Endodermal cell (in vitro differentiated cells): Measurements from ENCODE around the gene CD200R1. TPM values are rescaled to one million over a fixed set of nuclear protein-coding genes. Genes with fewer than 3 reads are reported as not detected.

Experiments
- DNase-seq: peaks from one replicate; pipeline ENCODE4 v3.0.0-alpha.2; 2017
- H3K27ac ChIP-seq: 2 replicates; pipeline ENCODE4 v1.5.1; 2013; ENCODE audit warnings: mild to moderate bottlenecking, low read depth, low read length, moderate library complexity
- H3K27me3 ChIP-seq: 2 replicates; pipeline ENCODE4 v1.6.1; 2013; ENCODE audit warnings: mild to moderate bottlenecking, low read length, moderate library complexity; ENCODE audit not compliant: insufficient read depth, control insufficient read depth, poor library complexity, severe bottlenecking
- H3K36me3 ChIP-seq: 2 replicates; pipeline ENCODE4 v1.7.0; 2013; ENCODE audit warnings: mild to moderate bottlenecking, low read length, moderate library complexity; ENCODE audit not compliant: control insufficient read depth, insufficient read depth
- H3K4me1 ChIP-seq: one replicate; pipeline ENCODE4 v1.7.0; 2013; ENCODE audit warnings: low read length; ENCODE audit not compliant: control insufficient read depth, insufficient read depth
- H3K4me3 ChIP-seq: 2 replicates; pipeline ENCODE4 v1.5.1; 2013; ENCODE audit warnings: mild to moderate bottlenecking, low read length, moderate library complexity
- H3K9ac ChIP-seq: 2 replicates; pipeline ENCODE4 v1.6.1; 2013; ENCODE audit warnings: mild to moderate bottlenecking, low read length, moderate library complexity; ENCODE audit not compliant: poor library complexity, severe bottlenecking; ENCODE audit errors: extremely low read depth
- H3K9me3 ChIP-seq: 2 replicates; pipeline ENCODE4 v1.6.1; 2013; ENCODE audit warnings: mild to moderate bottlenecking, low read length, moderate library complexity; ENCODE audit not compliant: control insufficient read depth
- H3K27ac Mint-ChIP-seq: 2 replicates; pipeline ENCODE4 v1.8.0; 2020; ENCODE audit warnings: mixed read lengths
- H3K27me3 Mint-ChIP-seq: 2 replicates; pipeline ENCODE4 v1.8.0; 2021; ENCODE audit warnings: mild to moderate bottlenecking, mixed read lengths; ENCODE audit not compliant: insufficient read depth
- H3K36me3 Mint-ChIP-seq: 2 replicates; pipeline ENCODE4 v1.8.0; 2020; ENCODE audit warnings: low read depth, mixed read lengths
- H3K4me1 Mint-ChIP-seq: 2 replicates; pipeline ENCODE4 v1.8.0; 2020; ENCODE audit warnings: mixed read lengths
- H3K4me3 Mint-ChIP-seq: 2 replicates; pipeline ENCODE4 v1.8.0; 2020; ENCODE audit warnings: mild to moderate bottlenecking, moderate library complexity, mixed read lengths
- H3K9me3 Mint-ChIP-seq: 2 replicates; pipeline ENCODE4 v1.8.0; 2020; ENCODE audit warnings: mild to moderate bottlenecking, mixed read lengths
- WGBS, 2 experiments: methylation state at CpG; one replicate each; pipeline versions ENCODE4 v1.1.5 to v1.1.7; 2013; ENCODE audit warnings: missing lambda C conversion rate in 2 of 2, mixed read lengths in 1 of 2; ENCODE audit not compliant: insufficient coverage in 1 of 2, insufficient read length in 1 of 2; 5-methylcytosine and 5-hydroxymethylcytosine counted together
- total RNA-seq, 2 donors: library from RNA; stranded (reverse); fragmentation: NEBNext Ultra II Directional in 1 of 2; extraction: Animal tissue kit (Norgen Biotek cat#: 25700) in 1 of 2; gene quantifications; 2 replicates in 1 of 2; 3 replicates in 1 of 2; pipeline ENCODE4 v1.2.1, GENCODE V29; 2021
- TF ChIP-seq, protein P1 (sequence below): fragments of 200-600 bp; sonication (generic); conservative IDR thresholded peaks from 2 replicates; pipeline ENCODE4 v1.5.0; 2021; ENCODE audit warnings: antibody characterized with exemption, mild to moderate bottlenecking

CD200R1 gene
- total RNA-seq, 2 donors from 2014 or later, result 1.1 TPM; not detected in 1

DNA sequence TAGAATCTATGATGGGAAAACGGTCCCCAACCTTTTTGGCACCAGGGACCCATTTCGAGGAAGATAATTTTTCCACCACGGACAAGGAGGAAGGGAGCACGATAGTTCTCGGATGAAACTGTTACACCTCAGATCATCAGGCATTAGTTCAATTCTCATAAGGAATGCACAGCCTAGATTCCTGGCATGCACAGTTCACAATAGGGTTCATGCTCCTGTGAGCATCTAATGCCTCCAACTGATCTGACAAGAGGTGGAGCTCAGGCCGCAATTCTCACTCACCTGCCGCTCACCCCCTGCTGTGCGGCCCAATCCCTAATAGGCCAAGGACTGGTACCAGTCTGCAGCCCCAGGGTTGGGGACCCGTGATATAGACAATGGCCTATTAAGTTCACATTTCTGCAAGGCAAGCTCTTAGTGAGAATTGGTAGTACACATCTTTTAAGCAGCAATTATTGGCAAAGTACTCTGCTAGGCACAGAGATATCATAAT lies 26.5 kb downstream of the CD200R1 start:
- Mint-ChIP-seq H3K27ac (no peak overlapping the region), H3K36me3 (no peaks in the 10 kb centered on the region), H3K9me3 (peaks cover 5% of the 10 kb centered on the region), H3K4me3 (no peak overlapping the region), H3K4me1 (no peaks in the 10 kb centered on the region), H3K27me3 (no peaks in the 10 kb centered on the region)
- H3K27me3 ChIP-seq, result no peaks in the 10 kb centered on the region
- H3K9ac ChIP-seq, result no peak overlapping the region
- H3K9me3 ChIP-seq, result no peaks in the 10 kb centered on the region
- H3K36me3 ChIP-seq, result no peaks in the 10 kb centered on the region
- H3K4me3 ChIP-seq, result no peak overlapping the region
- H3K27ac ChIP-seq, result no peak overlapping the region
- H3K4me1 ChIP-seq, result no peaks in the 10 kb centered on the region
- 83 to 89% methylated on average over 5 to 9 of the region's 9 CpGs for WGBS, 2 experiments
- TF ChIP-seq, protein P1, sequence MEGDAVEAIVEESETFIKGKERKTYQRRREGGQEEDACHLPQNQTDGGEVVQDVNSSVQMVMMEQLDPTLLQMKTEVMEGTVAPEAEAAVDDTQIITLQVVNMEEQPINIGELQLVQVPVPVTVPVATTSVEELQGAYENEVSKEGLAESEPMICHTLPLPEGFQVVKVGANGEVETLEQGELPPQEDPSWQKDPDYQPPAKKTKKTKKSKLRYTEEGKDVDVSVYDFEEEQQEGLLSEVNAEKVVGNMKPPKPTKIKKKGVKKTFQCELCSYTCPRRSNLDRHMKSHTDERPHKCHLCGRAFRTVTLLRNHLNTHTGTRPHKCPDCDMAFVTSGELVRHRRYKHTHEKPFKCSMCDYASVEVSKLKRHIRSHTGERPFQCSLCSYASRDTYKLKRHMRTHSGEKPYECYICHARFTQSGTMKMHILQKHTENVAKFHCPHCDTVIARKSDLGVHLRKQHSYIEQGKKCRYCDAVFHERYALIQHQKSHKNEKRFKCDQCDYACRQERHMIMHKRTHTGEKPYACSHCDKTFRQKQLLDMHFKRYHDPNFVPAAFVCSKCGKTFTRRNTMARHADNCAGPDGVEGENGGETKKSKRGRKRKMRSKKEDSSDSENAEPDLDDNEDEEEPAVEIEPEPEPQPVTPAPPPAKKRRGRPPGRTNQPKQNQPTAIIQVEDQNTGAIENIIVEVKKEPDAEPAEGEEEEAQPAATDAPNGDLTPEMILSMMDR, result no peak
- DNase-seq, result peak; percentile 53

DNA sequence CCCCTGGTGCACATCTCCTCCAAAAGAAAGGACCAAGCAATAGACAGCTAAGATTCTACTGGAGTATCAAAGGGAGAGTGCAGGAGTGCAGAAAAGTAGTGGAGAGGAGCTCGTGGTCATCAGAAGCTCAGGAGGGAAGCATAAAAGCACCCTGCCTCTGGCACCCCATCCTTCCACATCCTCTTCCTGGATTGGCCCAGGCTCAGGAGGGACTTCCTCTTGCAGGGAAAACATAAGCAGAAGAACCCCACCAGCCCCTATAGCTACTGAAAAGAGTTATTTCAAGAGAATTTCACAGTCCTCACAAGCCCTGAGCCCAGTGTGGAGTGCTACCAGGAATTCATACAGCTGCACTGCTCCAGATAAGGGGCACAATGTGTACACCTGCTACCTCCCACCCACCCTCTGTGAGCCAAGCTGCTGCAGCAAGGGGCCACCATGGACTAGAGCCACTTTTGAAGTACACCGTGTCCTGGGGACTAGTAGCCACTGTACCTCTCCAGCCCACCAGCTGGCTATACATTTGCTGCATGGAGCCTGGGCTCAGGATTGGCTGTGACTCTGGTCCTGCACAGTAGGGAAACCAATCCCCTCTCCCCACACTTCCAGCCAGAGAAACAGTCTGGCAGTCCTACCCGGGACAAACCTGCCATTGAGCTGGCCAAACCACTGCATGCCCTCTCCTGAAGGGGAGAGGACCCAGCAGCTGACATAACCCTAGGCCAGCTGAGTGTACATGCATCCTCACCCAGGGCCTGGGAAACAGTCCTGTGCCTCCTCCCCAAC lies 43.0 kb downstream of the CD200R1 start:
- Mint-ChIP-seq H3K9me3 (peaks cover 4% of the 10 kb centered on the region), H3K27me3 (peaks cover 2% of the 10 kb centered on the region), H3K27ac (peak overlapping the region; percentile 52), H3K4me1 (no peaks in the 10 kb centered on the region), H3K4me3 (no peak overlapping the region), H3K36me3 (no peaks in the 10 kb centered on the region)
- no peak for DNase-seq
- Histone ChIP-seq H3K4me3 (no peak overlapping the region), H3K36me3 (no peaks in the 10 kb centered on the region), H3K9me3 (no peaks in the 10 kb centered on the region), H3K4me1 (no peaks in the 10 kb centered on the region), H3K27me3 (no peaks in the 10 kb centered on the region), H3K9ac (no peak overlapping the region), H3K27ac (no peak overlapping the region)
- TF ChIP-seq, protein P1, result no peak
- 86 to 89% methylated on average over 1 to 3 of the region's 3 CpGs for WGBS, 2 experiments

DNA sequence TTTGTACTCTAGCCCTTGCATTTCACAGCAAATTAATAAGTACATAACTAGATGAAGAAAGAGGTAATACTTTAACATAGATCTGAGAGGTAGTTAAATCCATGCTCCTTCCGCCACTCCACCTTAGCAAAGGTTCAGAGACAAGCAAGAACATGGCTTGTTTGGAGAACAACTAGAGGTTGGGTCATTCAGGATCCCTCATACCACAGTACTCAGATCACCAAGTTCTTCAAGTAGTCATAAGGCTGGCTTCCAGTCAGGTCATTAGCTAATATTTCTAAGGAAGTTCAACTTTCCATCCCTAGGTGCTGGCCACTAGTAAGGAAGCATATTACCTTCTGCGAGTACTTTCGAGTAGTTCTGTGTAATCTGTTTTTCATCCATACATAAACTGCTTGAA lies 44.1 kb downstream of the CD200R1 start:
- H3K27ac ChIP-seq, result no peak overlapping the region
- no peak for DNase-seq
- peaks cover under 1% of the 10 kb centered on the region for H3K27me3 Mint-ChIP-seq
- WGBS, 2 experiments, result 93 to 100% methylated on average over 3 of the region's 3 CpGs
- no peaks in the 10 kb centered on the region for H3K4me1 Mint-ChIP-seq
- no peaks in the 10 kb centered on the region for H3K36me3 ChIP-seq
- TF ChIP-seq, protein P1, result no peak
- no peaks in the 10 kb centered on the region for H3K9me3 ChIP-seq
- no peaks in the 10 kb centered on the region for H3K27me3 ChIP-seq
- no peak overlapping the region for H3K9ac ChIP-seq
- no peak overlapping the region for H3K4me3 ChIP-seq
- no peak overlapping the region for H3K27ac Mint-ChIP-seq
- no peaks in the 10 kb centered on the region for H3K9me3 Mint-ChIP-seq
- no peaks in the 10 kb centered on the region for H3K36me3 Mint-ChIP-seq
- H3K4me1 ChIP-seq, result no peaks in the 10 kb centered on the region
- H3K4me3 Mint-ChIP-seq, result no peak overlapping the region
